Stimulated activated CD4-positive, alpha-beta T cell treated with anti-CD3 and anti-CD28 coated beads, Interleukin-12 subunit alpha, Interleukin-12 subunit beta, amount 100 ng/mL, for 4 hours (primary cell): ENCODE measurements around the gene FBXW10B.
"Not testable (repeated sequence)": the region's sequence is repeated elsewhere in the genome, so short reads cannot be mapped to it uniquely, and the experiment has no call there.

Experiments used
- DNase-seq: peaks from one replicate; pipeline ENCODE4 v3.0.0-alpha.2; 2020

Gene FBXW10B, protein sequence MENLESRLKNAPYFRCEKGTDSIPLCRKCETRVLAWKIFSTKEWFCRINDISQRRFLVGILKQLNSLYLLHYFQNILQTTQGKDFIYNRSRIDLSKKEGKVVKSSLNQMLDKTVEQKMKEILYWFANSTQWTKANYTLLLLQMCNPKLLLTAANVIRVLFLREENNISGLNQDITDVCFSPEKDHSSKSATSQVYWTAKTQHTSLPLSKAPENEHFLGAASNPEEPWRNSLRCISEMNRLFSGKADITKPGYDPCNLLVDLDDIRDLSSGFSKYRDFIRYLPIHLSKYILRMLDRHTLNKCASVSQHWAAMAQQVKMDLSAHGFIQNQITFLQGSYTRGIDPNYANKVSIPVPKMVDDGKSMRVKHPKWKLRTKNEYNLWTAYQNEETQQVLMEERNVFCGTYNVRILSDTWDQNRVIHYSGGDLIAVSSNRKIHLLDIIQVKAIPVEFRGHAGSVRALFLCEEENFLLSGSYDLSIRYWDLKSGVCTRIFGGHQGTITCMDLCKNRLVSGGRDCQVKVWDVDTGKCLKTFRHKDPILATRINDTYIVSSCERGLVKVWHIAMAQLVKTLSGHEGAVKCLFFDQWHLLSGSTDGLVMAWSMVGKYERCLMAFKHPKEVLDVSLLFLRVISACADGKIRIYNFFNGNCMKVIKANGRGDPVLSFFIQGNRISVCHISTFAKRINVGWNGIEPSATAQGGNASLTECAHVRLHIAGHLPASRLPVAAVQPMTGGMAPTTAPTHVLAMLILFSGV

DNA sequence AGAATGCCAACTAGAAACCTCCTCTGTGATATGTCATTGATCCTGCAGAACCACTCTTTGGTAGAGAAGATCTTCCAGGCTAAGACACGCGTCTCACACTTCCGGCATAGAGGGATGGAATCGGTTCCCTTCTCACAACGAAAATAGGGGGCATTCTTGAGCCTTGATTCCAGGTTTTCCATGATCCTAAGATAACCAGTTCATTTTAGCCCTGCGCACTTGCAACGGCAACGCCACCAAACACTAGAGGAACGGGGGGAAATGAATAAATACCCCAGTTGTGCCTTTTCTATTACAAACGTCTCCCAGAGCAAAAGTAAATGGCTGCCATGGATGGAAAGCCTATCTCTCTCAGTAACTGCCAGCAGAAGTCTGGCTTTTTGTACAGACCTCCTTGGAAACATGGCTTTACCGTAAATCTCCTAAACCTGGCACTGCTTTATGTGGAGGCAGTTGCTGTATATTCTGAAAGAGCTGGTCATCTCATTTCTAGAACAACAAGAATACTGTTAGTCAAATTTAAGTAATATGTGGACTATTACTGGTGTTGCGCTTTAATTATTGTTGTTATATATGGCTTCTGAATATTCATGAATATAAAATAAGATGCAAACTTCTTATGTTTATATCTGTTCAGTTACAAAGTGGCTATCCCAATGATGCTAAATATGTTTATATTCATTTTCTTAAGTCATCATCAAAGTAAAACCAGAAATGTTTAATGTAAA lies at the start of gene FBXW10B:
Gene FBXW10B (minus strand): TSS at position 374 of the 728 bp plus-strand sequence. CDS start 192 bp downstream, at position 182.
- DNase-seq = not testable (repeated sequence)

DNA sequence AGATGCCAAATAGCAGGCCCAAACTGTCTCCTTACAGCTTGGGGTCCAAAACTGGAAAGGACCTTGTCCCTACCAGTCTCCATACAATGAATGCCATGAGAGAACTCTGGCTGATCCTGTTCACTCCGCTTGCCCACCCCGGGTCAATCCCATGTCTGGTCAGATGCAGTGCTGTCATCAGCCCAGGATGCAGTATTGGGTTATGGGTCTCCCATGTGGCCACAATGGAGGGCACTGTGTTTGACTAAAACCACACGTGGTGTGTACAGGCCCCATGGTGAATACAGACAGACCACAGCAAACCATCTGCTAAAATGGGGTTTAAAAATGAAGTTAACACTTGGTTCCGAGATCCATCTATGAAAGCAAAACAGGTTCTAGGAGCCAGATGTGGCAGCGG lies 44.2 kb upstream of the FBXW10B start:
- DNase-seq = no peak

DNA sequence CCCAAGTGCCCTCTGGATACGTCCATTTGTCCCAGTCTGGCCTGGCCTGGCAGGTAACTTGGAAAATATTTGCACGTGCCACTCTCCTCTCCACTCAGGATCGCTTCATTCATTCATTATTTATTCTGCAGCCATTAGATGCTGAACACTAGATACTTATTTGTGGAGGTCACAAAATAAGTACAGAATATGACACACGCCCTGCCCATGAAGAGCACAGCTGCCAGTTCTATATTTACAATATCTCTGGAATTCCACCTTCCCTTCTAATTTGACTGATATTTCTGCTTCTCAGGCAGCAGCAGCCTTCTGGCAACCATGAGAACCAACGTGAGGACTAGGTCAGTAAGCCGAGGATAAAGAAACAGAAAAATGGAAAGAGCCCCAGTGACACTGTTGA lies 43.7 kb upstream of the FBXW10B start:
- no peak for DNase-seq

DNA sequence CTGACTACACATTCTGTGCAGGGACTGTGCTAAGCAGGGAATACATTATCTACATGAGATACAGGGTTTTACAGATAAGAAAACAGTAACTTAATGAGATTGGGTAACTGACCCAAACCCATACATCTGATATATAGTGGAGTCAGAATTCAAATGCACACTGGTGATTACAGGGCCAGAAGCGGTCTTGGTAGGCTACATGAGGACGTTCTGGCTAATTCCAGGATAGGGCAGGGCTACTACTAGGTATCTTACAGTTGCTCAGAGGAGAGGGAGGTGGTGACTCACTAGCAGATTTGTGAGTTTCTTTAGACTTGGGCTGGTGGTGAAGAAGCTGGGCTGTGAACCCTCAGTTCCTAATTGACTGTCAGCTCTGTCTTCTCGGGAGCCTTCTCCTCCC lies 43.2 kb upstream of the FBXW10B start:
- DNase-seq = no peak

DNA sequence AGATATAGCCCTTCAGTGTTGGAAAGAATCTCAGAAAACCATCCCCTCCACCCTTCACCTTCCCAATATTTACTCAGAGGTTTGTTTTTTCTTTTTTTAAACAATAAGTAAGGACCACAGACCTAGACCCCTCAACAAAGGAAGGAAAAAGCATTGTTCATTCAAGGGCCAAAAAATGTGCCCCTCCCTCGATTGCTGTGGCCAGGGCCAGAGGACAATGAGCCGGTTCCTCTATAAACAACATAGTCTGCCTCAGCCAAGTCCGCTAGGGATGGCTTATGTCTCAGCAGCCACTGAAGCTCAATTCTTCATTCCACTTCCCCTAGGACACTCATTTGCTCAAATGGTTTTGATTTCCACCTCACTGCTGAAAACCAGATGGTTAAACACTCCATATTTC lies 40.6 kb upstream of the FBXW10B start:
- DNase-seq = no peak

DNA sequence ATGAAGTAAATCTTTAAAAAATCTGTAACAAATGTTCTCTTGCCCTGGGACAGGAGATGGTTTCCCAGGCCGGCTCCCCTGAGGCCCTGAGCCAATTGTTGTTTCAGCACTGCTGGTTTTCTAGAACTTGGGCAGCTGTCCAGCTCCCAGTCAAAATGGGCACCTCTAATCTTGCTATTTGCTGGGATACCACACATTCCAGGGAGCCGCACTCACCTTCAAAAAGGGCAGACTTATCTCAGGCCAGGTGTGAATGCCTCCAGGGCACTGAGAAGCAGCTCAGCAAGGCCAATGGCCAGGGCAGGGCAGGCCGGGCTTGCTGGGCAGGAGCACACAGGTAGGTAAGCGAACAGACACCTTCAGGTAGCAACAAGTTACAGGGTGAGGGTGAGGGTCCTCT lies 40.2 kb upstream of the FBXW10B start:
- no peak for DNase-seq

DNA sequence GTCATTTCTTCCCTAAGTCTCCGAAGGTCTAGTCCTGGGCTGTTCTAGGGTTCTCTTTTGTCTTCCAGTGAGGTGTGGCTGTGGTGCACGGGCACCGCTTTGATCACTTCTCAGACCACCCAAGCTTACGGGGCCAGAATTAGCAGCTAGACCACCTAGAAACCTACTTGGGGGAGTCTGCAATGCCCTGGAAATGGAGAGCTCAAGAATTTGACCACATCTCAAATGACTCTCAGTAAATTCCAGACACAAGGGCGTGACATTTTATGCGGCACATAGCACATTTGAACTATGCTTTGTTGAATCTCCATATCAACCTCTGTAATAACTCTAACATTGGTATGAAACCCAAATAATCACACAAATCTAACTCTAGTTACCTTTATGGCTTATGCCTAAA lies 39.7 kb upstream of the FBXW10B start:
- DNase-seq = no peak

DNA sequence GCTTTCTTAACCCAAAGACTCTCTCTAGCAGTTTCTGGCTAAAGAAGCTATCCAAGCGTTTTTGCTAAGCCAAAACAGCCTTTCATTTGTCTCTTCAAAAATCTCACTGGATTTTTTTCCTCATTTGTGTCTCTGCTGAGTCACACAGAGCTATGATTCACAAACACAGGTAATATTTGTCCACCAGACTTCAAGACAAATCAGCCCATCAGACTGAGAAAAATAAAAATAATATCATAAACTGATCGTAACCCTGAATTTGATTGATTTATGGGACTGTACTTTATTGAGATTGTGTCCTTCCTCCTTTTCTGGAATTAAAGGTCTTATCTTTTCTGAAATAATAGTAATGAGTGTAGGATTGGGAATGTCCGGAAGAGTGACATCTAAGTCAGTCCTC lies 38.8 kb upstream of the FBXW10B start:
- no peak for DNase-seq

DNA sequence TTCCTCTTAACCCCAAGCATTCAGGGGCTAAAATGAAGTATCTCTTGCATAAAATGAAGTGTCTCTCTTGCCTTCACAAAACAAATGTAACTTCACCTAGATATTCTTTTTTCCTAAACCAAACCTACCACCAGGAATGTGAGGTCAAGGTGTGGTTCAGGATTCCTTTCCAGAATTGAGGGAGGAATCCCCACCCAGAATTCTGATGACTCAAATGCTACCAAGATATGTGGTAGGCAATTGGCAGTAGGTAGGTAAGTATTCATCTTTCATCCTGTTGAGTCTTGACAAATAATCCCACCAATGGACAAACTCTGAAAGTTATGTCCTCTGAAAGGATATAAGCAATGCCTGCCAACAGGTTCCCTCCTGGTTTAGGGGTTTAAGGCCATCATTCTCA lies 38.4 kb upstream of the FBXW10B start:
- DNase-seq = no peak

DNA sequence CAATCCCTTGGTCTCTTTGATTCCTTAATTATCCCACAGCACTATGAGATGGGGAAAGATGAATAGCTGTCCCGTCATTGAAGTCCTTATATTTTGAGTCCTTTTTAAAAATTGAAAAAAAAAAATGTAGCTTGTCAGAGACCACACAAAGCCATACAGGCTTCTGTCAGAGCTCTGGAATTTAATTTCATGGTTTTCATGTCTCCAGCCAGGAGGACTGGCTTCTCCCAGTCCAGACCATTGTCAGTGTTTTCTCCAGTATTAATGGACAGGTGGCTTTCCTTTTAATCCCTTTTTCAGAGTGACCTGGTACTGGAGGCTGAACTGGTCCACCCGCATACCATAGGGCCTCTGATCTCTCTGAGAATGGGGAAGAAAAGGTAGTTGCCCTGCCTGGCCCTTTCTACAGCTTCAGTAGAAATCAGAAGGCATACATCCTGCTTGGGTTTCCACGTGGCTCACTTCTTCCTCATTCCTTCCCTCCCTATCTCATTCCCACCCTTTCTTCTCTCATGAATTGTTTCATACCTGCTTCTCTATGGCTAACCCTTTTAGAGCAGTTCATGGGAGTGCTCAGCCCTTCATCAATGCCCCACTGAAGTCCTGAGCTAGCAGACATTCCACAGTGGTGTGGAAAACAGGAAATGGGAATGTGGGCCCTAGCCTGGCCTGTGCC lies 35.5 kb upstream of the FBXW10B start:
- no peak for DNase-seq

DNA sequence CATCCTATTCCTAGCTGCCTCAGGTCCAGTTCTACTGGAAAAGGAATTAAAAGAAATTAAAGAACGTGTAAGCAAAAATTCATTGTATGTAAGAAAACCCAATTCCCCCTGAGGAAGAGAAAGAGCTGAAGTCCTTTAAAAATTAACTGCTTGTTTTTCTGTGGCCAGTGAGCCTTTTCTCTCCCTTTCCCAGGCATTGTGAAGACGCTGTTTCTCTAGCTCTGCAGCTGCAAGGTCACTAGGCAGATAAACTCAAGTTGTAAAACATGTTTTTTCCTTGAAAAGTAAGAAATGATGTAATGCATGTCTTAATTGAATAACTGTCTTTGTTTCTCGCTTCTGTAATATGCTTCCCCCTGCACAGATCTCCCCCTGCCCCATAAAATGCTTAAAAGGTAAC lies 34.9 kb upstream of the FBXW10B start:
- not testable (repeated sequence) for DNase-seq

DNA sequence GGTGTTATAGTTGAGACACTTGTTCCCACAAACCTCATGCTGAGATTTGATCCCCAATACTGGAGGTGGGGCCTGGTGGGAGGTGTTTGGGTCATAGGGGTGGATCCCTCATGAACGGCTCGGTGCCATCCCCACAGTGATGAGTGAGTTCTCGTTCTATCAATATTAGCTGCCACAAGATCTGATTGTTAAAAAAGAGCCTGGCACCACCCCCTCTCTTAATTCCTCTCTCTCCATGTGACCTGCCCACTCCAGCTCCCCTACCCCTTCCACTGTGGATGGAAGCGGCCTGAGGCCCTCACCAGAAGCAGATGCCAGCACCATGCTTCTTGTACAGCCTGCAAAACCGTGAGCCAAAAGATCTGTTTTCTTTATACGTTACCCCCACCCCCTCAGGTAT lies 33.5 kb upstream of the FBXW10B start:
- no peak for DNase-seq

DNA sequence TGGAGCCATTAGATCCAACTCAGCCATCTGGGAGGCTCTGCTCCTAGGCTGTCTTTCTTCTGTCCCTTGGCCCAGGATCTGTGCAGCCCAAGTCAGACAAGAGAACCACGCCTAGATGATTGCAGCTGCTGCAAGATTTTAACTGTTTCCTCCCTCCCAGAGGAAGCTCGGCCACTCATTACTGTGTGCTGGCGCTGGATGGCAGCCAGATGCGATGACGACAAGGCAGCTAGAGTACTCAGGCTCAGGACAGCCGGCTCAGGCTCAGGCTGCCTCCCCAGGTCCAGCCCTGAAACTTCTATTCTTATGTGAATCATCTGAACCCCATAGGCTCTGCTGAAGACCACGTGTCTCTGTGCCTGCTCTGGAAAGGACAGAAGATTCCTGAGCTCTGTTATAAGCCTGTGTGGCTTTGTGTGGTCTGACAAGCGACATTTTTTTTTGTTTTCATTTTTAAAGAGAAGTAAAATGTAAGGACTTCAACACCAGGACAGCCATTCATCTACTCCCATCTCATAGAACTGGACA lies 32.1 kb upstream of the FBXW10B start:
- peak; percentile 6 for DNase-seq

DNA sequence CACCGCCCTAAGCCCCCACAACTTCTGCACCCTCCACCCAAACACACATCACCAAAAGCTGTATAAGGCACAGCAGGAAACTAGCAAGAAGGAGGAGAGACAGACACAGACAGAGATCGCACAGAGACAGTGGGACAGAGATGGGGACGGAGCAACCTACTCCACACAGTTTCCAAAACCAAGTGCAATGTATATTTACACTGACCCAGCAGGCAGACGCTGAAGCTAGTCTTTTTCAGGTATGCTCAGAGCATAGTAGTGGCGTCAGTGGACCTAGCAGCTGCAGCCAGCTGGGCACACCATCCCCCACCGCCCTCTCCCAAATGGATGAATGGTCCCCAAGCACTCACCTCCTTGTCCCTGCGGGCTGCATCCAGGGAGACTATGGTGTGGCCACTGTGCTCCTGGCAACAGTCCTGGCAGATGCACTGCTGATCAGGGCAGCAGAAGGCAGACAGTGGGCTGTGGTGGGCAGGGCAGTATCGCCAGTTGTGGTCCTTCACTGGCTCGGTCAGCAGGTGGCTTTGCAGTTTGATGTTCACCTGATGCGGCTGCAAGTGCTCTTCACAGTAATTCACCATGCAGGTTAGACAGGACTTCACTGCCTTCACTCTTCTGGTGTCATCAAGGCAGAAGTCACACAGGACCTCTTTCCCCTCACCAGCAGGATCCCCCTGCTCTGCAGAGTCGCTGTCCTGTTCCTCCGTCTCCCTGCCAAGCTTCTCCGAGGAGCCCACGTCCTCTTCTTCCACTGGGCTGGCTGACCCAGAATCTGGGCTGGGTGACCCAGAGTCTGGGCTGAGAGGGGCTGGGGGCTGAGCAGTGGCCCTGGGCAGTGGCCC lies 31.5 kb upstream of the FBXW10B start:
- DNase-seq = no peak

DNA sequence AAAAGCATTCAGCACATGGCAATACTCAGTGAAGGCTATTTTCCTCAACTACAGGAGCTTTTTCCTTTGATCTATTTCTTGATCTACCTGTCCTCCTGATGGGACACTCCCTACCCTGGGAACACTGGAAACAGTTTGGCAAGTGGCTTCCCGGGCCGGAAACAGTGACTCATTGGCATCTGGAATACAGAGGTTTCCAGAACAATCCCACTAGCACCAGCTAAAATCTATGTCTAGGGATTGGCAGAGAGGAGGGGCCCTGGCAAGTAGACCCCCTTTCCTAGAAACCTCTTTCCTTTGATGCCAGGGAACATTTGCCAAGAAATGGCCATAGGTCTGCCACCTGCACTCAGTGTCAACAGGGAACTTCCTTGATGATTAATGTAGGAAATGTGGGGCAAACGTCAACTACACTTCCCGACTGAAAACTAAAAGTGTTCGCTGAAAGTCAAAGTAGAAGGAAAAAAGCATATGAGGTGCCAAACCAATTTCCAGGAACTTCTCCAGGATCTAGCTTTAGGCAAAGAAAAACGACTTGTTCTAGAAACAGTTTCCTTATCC lies 30.4 kb upstream of the FBXW10B start:
- DNase-seq = no peak

DNA sequence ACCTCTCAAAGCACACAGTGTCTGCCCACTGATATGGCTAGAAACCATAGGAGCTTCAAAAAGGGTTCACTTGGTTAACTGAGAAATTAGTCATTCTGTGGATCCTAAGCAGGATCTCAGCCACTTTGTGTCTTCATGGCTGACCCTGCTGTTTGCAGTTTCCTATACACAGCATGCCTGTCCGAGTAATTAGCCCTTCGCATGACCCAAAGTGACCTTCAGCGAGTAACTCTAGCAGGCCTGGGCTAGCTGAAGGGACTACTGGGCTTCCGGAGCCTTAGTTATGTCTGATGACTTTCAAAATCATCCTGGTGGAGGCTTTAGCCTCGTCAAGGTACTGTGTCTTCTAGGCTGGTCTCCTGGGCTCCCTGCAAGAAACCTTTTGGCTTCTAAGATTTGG lies 28.9 kb upstream of the FBXW10B start:
- no peak for DNase-seq

DNA sequence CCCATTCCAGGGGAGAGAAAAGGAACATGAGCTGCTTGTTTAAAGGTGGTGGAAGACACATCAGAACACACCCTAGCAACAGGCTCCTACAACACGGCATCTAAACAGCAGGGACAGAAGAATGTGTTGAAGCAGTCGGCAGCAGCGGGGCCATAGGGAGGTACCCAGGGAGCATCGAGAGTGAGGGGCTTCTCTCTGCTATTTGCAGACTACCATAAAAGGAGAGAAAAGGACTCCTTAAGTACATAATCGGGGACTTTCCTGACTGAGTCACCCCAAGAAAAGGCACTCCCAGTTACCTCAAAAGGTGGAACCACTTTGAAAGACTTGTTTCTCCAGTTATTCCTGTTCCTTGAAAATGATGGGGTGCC lies 26.4 kb upstream of the FBXW10B start:
- DNase-seq = not testable (repeated sequence)

DNA sequence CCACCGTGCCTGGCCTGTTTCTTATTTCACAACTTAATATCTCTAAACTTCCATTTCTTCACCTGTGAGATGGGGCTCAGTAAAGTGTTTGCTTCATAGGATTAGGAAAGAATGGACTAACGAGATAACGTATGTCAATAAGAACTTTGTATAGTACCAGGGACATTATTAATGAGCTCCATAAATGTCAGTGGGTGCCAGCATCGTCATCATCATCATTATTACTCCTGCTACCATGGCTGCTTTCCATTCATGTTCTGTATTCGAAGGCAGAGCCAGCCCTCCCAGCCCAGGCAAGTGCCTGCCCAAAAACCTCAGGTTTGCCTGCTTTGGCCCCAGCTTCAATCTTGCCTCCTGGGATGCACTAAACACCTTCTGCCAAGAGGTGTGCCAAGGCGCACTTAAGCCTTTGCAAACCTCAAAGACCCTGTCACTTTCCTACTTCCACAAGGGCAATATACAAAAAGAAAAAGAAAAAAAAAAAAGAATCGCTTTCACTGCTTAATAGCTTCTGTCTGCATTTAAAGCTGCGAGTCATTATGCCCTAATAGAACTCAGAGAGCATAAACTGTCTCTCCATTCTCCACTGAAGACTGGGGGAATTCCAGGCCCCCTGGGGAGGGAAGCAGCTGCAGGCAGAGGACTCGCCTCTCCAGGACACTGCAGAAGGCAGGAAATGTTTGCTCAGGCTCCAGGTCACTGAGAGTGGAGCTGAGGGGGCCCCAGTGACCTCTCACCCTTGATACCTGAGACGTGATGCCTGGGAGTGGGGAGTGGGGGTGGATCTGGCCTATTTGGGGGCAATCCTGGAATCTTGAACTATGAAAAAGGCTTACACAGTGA lies 25.8 kb upstream of the FBXW10B start:
- not testable (repeated sequence) for DNase-seq

DNA sequence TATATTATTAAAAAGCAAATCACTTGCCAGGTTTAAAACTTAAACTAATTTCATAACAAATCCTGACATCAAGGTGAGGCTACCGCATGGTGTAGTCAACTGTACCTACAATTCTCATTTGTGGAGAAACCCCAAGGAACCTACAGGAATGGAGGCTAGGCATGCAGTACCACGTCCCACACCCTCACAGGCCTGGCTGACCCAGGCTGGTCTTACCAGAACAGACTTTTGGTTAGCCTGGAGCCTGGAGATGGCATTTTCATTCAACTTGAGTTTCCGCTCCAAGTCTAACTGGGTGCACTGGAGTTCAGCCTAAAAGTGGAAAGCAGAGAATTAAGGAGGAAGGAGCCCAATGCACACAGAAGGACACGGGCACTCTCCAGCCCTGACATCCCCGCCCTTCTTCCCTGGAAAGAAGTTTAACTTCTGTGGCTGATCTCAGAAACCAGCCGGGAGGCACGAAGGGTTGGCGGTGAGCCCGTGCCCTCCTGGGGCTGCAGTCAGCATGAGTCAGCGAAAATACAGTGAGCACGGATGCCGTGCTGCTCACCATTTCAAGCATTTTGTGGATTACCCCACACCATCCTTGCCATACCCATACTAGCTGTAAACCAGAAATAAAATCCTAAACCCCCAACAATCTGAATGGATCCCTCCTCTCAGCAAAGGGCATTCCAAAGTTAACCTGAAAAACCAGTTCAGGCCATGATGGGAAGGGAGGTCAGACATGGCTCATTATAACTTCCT lies 23.2 kb upstream of the FBXW10B start:
- DNase-seq = not testable (repeated sequence)

DNA sequence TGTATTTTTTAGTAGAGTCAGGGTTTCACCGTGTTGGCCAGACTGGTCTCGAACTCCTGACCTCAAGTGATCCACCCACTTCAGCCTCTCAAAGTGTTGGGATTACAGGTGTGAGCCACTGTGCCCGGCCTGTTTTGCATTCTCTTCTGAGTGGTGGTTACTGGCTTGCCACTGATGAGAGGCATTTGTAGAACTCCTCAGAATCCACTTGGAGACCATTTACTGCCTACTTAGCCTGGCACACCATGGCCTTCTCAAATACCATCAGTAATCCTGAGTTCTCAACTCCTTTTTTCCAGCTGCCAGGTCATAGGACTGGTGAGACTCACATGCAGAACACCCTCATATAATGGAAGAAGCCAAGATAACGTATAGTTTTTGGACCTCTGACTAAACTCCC lies 22.5 kb upstream of the FBXW10B start:
- DNase-seq = not testable (repeated sequence)
